CD4-positive, alpha-beta T cell (primary cell): ENCODE data around the gene FAM151B. TPM values are rescaled to one million over a fixed set of nuclear protein-coding genes. Genes with fewer than 3 reads are reported as not detected.

ENCODE experiments used
- ATAC-seq: fragments of 200-7000 bp; cut with Tn5 transposase; one replicate; pipeline ENCODE4 v1.10.0; 2022; ENCODE audit warnings: mild to moderate bottlenecking; ENCODE audit not compliant: poor library complexity
- CTCF ChIA-PET: fragments of 350-600 bp; sonication (Branson Sonifier 250); formaldehyde crosslinking; loops from one replicate; lab custom pipeline; 2021; ENCODE audit warnings: antibody characterized with exemption, inconsistent platforms; lab: Charles Lee
- POLR2A ChIA-PET: fragments of 350-600 bp; sonication (Branson Sonifier 250); formaldehyde crosslinking; loops from one replicate; lab custom pipeline; 2021; ENCODE audit warnings: antibody characterized with exemption, inconsistent platforms; lab: Charles Lee
- DNase-seq, 14 experiments: peaks; one replicate each; pipeline ENCODE4 v3.0.0-alpha.2; 2013 to 2020; ENCODE audit warnings: mixed read lengths in 2 of 14
- H3K27ac ChIP-seq, 2 donors: one replicate each; pipeline versions ENCODE4 v1.5.1 to v1.7.0; 2013; ENCODE audit warnings: low read length in 2 of 2, low read depth in 1 of 2, mild to moderate bottlenecking in 1 of 2
- H3K27me3 ChIP-seq, 2 experiments: 1 replicate in 1 of 2; 2 replicates in 1 of 2; pipeline versions ENCODE4 v1.6.1 to v1.7.0; 2013; ENCODE audit warnings: low read length in 2 of 2, control low read depth in 1 of 2, mild to moderate bottlenecking in 1 of 2, moderate library complexity in 1 of 2; ENCODE audit not compliant: insufficient read depth in 2 of 2, control insufficient read depth in 1 of 2
- H3K36me3 ChIP-seq: one replicate; pipeline ENCODE4 v1.6.1; 2013; ENCODE audit warnings: low read length, control low read depth; ENCODE audit not compliant: insufficient read depth
- H3K4me1 ChIP-seq: one replicate; pipeline ENCODE4 v1.6.1; 2013; ENCODE audit warnings: low read length, control low read depth; ENCODE audit not compliant: insufficient read depth
- H3K4me3 ChIP-seq: one replicate; pipeline ENCODE4 v1.5.1; 2013; ENCODE audit warnings: mild to moderate bottlenecking, low read length, moderate library complexity
- H3K9me3 ChIP-seq, 2 experiments: 1 replicate in 1 of 2; 2 replicates in 1 of 2; pipeline versions ENCODE4 v1.6.1 to v1.7.0; 2013; ENCODE audit warnings: low read length in 2 of 2, mild to moderate bottlenecking in 2 of 2, control low read depth in 1 of 2, moderate library complexity in 1 of 2; ENCODE audit not compliant: control insufficient read depth in 1 of 2, insufficient read depth in 1 of 2
- H3K27ac Mint-ChIP-seq: one replicate; pipeline ENCODE4 v1.8.0; 2020; ENCODE audit warnings: mixed read lengths
- H3K27me3 Mint-ChIP-seq: one replicate; pipeline ENCODE4 v1.8.0; 2021; ENCODE audit warnings: mixed read lengths
- H3K36me3 Mint-ChIP-seq: one replicate; pipeline ENCODE4 v1.8.0; 2021; ENCODE audit warnings: low read depth, mixed read lengths
- H3K4me1 Mint-ChIP-seq: one replicate; pipeline ENCODE4 v1.8.0; 2021; ENCODE audit warnings: low read depth, mixed read lengths
- H3K4me3 Mint-ChIP-seq: one replicate; pipeline ENCODE4 v1.8.0; 2020; ENCODE audit warnings: mild to moderate bottlenecking, mixed read lengths
- H3K9me3 Mint-ChIP-seq: one replicate; pipeline ENCODE4 v1.8.0; 2020; ENCODE audit warnings: mixed read lengths
- intact Hi-C, 2 experiments: fragments of 100-400 bp; cut with DNase I in 1 of 2; cut with micrococcal nuclease in 1 of 2; formaldehyde crosslinking; loops; one replicate each; pipeline versions ENCODE4 v1.15.1 to v1.9.0; 2023 to 2025; cut with DNase I, micrococcal nuclease
- polyA plus RNA-seq, 2 donors: library from polyadenylated mRNA; unstranded; fragments of 120-200 nt; gene quantifications; one replicate each; pipeline ENCODE4 v1.2.1, GENCODE V29; 2013
- total RNA-seq, 174 experiments: library from RNA in 2 of 174; stranded (reverse) in 2 of 174; gene quantifications; one replicate each; pipeline ENCODE4 v1.2.3 and lab custom pipeline; 2021 to 2026
- TF ChIP-seq, protein P1 (sequence below): fragments of 200-600 bp; IDR thresholded peaks from one replicate; pipeline ENCODE4 v1.8.0; 2022; ENCODE audit warnings: antibody characterized with exemption, mild to moderate bottlenecking

Gene FAM151B, protein sequence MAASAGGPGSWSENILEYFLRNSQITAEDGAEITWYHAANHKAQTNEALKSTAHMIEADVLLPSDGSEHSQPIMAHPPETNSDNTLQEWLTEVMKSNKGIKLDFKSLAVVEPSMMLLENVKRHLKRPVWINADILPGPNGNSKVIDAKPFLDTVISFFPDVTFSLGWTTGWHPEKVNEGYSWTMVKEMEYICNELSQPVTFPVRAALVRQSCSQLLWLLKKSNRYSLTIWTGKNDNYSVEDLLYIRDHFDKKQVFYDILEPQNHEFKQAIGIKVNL
- under 1 TPM; 0.33 to 0.61 TPM for total RNA-seq
- polyA plus RNA-seq (2013, experiment 1 of 2) = 0.66 TPM
- polyA plus RNA-seq (2013, experiment 2 of 2) = 0.98 TPM
- total RNA-seq (lab: John Stamatoyannopoulos, UW) = 0 to 1.2 (median 0.52) reads per million in 172 experiments

DNA sequence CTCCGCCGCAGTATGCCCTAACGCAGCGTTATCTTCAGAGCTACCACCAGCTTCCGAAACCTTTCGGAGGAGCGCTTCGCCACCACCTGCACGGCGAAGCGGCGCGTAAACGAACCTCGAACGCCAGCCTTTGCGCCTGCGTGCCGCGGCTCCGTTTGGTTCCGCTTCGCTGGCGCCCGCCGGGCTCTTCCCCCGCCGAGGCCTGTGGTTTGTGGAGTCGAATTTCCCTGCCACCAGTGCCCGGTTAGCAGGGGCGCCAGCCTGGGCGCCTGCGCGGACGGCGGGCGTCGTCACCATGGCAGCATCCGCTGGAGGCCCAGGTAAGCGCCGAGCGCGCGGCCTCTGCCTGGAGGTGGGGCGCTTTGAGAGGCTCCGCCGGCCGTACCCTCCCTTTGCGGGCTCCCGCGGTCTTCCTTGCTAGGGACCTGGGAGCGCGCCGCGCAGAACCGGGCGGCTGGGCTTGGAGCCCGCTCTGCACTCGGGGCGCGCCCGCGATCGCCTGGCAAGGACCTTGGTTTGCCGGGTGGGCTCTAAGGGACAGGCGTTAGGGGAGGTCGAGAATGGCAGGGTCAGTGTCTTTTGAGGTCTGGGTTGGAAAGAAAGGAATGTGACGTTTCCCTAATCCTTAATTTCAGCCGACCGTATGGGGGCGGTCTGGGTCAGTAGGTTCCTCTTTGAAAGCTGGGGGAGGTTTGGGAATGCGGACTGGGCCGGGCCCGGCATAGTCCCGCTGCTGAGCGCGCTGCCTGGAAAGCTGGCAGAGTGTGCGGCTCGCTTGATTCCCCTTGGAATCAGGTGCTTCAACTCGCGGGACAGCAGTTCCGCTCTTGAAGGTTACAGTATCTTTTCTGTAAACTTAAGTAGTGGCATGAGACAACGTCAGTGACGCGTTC, at the start of gene FAM151B:
Gene FAM151B, plus strand, starts transcription at position 272 of the 893 bp plus-strand sequence. Its CDS starts 24 bp downstream, at position 296.
- peaks cover 0 to 2% of the 10 kb centered on the region in 2 experiments for H3K9me3 ChIP-seq
- peaks cover 16% of the 10 kb centered on the region for H3K4me1 ChIP-seq
- peaks cover 18% of the 10 kb centered on the region for H3K36me3 Mint-ChIP-seq
- peak within 1 kb of the TSS; percentile 58 for H3K4me3 ChIP-seq
- peak within 1 kb of the TSS; percentile 88 for H3K4me3 Mint-ChIP-seq
- intact Hi-C loops = loop anchor here (2.0 to 10.0 kb wide), 6 partner anchors 57 to 1253 kb away; partner anchors contain the start of genes DHFR (in 1 of the 2), JMY (in 1 of the 2), MSH3 (in 1 of the 2) and TENT2 (in 1 of the 2)
- H3K27me3 ChIP-seq = no peaks in the 10 kb centered on the region
- no peaks in the 10 kb centered on the region for H3K9me3 Mint-ChIP-seq
- CTCF ChIA-PET = no interaction called here
- peaks cover 21% of the 10 kb centered on the region for H3K4me1 Mint-ChIP-seq
- no peak within 1 kb of the TSS for H3K27ac ChIP-seq
- TF ChIP-seq, protein P1, sequence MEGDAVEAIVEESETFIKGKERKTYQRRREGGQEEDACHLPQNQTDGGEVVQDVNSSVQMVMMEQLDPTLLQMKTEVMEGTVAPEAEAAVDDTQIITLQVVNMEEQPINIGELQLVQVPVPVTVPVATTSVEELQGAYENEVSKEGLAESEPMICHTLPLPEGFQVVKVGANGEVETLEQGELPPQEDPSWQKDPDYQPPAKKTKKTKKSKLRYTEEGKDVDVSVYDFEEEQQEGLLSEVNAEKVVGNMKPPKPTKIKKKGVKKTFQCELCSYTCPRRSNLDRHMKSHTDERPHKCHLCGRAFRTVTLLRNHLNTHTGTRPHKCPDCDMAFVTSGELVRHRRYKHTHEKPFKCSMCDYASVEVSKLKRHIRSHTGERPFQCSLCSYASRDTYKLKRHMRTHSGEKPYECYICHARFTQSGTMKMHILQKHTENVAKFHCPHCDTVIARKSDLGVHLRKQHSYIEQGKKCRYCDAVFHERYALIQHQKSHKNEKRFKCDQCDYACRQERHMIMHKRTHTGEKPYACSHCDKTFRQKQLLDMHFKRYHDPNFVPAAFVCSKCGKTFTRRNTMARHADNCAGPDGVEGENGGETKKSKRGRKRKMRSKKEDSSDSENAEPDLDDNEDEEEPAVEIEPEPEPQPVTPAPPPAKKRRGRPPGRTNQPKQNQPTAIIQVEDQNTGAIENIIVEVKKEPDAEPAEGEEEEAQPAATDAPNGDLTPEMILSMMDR = no peak
- POLR2A ChIA-PET = interaction anchor here (0.9 to 1.0 kb wide), 3 partner anchors 80 to 272 kb away, joined by 3 to 4 read pairs (median 3); partner anchors contain the start of gene ZFYVE16
- peak; percentile 45 to 91 (median 74) for DNase-seq
- no peaks in the 10 kb centered on the region for H3K36me3 ChIP-seq
- H3K27me3 Mint-ChIP-seq = no peaks in the 10 kb centered on the region
- peak; percentile 88 for ATAC-seq
- peak within 1 kb of the TSS; percentile 87 for H3K27ac Mint-ChIP-seq

DNA sequence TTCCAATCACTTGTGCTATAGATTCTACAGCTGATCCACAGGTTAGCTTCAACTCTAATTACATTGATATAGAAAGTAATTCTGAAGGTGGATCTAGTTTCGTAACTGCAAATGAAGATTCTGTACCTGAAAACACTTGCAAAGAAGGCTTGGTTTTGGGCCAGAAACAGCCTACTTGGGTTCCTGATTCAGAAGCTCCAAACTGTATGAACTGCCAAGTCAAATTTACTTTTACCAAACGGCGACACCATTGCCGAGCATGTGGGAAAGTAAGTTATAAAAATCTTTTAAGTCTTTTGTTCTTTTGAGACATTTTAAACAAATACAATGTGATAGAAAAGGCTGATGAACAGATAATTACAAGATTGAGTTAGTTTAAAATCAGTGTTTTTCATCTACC, 49.2 kb upstream of the FAM151B start:
- no peak overlapping the region for H3K4me3 Mint-ChIP-seq
- Histone ChIP-seq H3K4me1 (no peaks in the 10 kb centered on the region), H3K36me3 (peaks cover 22% of the 10 kb centered on the region), H3K9me3 (no peaks in the 10 kb centered on the region), H3K27ac (no peak overlapping the region), H3K27me3 (no peaks in the 10 kb centered on the region), H3K4me3 (no peak overlapping the region)
- no peak overlapping the region for H3K27ac Mint-ChIP-seq
- DNase-seq (no peak), ATAC-seq (no peak)
- intact Hi-C loops = no loop called here
- TF ChIP-seq, protein P1 = no peak
- no peaks in the 10 kb centered on the region for H3K27me3 Mint-ChIP-seq
- no peaks in the 10 kb centered on the region for H3K4me1 Mint-ChIP-seq
- H3K9me3 Mint-ChIP-seq = no peaks in the 10 kb centered on the region
- ChIA-PET POLR2A (no interaction called here), CTCF (no interaction called here)
- H3K36me3 Mint-ChIP-seq = peaks cover 71% of the 10 kb centered on the region

DNA sequence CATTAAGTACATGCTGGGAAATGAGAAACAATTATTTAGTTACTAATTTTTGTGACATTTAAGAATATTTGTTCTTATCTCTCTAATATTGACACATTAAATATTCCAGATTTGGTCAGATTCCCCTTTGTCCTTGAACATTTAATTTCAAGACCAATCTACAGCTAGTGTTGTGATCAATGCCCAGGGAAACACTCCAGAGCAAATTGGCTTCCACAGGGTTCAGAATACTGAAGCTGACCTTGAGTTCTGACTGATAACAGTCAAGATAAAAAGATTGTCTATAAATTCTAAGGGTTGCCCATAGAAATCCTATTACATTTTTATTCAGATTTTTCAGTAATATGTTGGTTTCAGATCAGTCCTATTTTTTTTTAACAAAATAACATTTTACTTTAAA, 48.7 kb upstream of the FAM151B start:
- no peak for ATAC-seq
- no peak overlapping the region for H3K27ac ChIP-seq
- no peak overlapping the region for H3K4me3 Mint-ChIP-seq

More for the DNA sequence above, 48.7 kb upstream of the FAM151B start:
- H3K27ac Mint-ChIP-seq = no peak overlapping the region
- H3K4me1 Mint-ChIP-seq = no peaks in the 10 kb centered on the region
- intact Hi-C loops = no loop called here
- CTCF ChIA-PET = no interaction called here
- Histone ChIP-seq H3K36me3 (peaks cover 22% of the 10 kb centered on the region), H3K9me3 (no peaks in the 10 kb centered on the region), H3K4me3 (no peak overlapping the region), H3K27me3 (no peaks in the 10 kb centered on the region), H3K4me1 (no peaks in the 10 kb centered on the region)
- TF ChIP-seq, protein P1 = no peak
- DNase-seq = no peak
- POLR2A ChIA-PET = no interaction called here
- no peaks in the 10 kb centered on the region for H3K27me3 Mint-ChIP-seq
- peaks cover 68% of the 10 kb centered on the region for H3K36me3 Mint-ChIP-seq
- no peaks in the 10 kb centered on the region for H3K9me3 Mint-ChIP-seq
